ENCODE measurements around the gene MEP1B.
"Not testable (repeated sequence)": the region's sequence is repeated elsewhere in the genome, so short reads cannot be mapped to it uniquely, and the experiment has no call there.

Gene MEP1B

GRCh38 chr18:32208577-32208976 lies 18.7 kb downstream of the MEP1B start:
- no peak for DNase-seq

- DNase-seq: no peak
These were observed 20.0 kb downstream of the MEP1B start for GRCh38 chr18:32209685-32210445.

DNA sequence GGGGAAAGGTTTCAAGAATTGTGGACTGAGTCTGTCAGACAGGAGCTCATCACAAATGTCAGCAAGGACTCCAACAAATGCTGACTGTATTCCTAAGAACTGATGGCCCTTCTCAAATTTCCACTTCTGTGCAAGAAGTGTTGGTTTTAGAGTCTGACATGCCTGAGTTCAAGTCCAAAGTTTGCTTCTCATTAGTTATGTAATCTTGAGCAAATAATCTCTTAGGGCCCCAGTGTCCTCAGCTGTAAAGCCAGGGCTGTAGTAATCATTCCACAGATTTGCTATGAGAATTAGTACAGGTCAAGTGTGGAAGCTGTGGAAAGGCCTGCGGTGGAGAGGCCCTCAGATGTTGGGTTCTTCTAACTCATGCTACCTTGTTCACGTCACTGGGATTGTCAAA lies 23.9 kb downstream of the MEP1B start:
- DNase-seq: no peak

GRCh38 chr18:32216390-32216789 lies 26.6 kb downstream of the MEP1B start:
- no peak for DNase-seq

- no peak for DNase-seq
These were observed 29.7 kb downstream of the MEP1B start for GRCh38 chr18:32219431-32220018.

DNA sequence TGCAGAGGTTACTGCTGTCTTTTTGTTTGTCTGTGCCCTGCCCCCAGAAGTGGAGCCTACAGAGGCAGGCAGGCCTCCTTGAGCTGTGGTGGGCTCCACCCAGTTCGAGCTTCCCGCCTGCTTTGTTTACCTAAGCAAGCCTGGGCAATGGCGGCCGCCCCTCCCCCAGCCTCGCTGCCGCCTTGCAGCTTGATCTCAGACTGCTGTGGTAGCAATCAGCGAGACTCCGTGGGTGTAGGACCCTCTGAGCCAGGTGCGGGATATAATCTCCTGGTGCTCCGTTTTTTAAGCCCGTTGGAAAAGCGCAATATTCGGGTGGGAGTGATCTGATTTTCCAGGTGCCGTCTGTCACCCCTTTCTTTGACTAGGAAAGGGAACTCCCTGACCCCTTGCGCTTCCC lies 43.5 kb downstream of the MEP1B start:
- DNase-seq: not testable (repeated sequence)

- DNase-seq: no peak
These were observed 47.2 kb downstream of the MEP1B start for GRCh38 chr18:32237049-32237448.

- no peak for DNase-seq
These were observed 48.9 kb downstream of the MEP1B start for GRCh38 chr18:32238635-32239268.

GRCh38 chr18:32242395-32242794 lies 52.6 kb downstream of the MEP1B start:
- no peak for DNase-seq

- no peak for DNase-seq
These were observed 53.5 kb downstream of the MEP1B start for GRCh38 chr18:32243358-32243757.

DNA sequence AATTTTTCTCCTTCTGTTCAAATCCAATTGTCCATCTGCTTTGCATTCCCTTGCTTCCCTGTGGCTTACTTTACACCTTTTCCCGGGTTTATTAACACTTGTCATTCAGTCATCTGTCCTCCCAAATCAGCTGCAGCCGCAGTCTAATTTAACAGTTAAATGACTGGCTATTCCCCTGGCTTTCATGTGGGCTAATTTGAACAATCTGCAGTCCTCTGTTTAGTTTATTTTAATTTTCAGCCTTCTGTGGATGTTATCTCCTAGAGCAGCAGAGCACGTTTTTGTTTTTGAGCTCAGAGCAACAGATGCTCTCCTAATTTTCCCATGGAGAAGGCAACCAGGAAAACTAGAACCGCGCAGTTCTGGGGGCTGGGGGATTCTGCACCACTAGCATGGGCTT lies 55.0 kb downstream of the MEP1B start:
- no peak for DNase-seq

- no peak for DNase-seq
These were observed 59.5 kb downstream of the MEP1B start for GRCh38 chr18:32249147-32249929.

GRCh38 chr18:32251466-32251865 lies 61.6 kb downstream of the MEP1B start:
- DNase-seq: no peak

DNA sequence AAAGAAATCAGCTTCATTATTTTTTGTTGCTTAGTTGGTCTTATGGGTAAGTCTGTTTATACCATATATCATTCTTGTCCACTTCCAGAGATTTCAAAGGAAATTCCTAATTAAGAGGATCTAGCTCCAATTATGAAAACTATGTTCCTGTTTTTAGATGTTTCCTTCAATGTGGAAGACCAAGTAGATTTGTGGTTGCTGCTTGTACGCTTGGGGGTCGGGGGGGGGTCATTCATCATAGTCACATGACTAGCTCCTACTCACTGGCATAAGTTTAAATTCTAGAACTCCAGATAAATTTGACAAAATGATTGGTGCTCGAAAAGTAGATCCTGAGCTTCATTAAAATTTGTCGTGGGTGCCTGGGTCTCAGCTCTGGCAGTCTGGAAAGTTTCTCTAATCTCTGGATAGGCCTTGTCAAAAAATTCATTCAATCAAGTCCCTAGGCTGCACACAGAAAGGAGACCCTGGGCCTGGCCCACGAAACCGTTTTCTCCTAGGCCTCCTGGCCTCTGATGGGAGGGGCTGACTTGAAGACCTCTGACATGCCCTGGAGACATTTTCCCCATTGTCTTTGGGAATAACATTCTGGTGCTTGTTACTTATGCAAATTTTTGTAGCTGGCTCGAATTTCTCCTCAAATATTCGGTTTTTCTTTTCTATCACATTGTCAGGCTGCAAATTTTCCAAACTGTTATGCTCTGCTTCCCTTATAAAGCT lies 62.5 kb downstream of the MEP1B start:
- no peak for DNase-seq

DNA sequence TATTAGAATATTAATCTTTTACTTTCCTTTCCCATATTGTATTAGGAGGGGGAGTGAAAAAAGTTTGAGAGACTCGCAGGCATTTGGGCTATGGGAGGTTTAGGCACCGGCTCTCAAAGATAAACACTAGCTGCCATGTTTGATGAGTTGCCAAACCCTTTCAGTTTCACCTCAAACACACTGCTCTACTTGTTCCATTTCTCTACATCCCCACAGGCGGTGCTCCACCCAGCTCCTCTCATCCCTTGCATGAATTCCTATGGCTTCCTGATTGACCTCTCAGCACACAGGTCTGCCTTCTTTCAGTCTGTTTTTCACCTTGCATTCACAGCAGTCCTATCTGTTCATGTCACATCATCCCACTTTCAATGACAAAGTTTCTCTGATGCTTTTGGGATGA lies 65.7 kb downstream of the MEP1B start:
- no peak for DNase-seq

DNA sequence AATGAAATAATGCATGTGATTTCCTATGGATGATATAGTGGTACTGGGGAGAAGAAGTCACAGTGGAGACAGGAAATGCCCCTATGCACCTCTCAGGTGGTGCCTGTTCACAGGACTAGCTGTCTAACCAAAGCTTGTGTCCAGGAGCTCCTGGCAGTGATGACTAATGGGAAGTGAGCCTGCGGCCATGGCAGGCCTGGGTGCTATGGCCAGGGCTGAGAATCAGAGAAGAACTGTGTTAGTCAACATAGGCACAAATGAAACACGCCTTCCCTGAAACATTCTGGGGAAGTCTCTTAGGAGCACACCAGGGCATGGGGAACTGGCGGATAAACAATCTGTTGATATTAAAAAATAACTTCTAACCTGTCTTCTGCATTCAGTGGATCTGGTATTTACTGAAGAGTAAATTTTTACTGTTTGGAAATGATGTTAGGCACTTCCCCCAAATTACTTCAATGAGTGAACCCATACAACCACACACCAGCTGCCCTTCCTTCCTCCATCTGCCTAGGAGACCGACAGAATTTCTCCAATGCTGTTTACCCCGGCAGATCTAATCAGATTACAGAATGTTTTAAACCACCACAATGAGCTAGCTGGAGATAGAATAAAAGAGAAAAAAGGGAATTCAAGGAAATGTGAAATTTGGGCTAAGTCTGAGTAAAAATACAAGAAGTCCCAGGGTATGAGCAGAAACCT lies 67.4 kb downstream of the MEP1B start:
- peak in 3 of 58 donors; percentile 2 to 25 (median 10) for DNase-seq

DNA sequence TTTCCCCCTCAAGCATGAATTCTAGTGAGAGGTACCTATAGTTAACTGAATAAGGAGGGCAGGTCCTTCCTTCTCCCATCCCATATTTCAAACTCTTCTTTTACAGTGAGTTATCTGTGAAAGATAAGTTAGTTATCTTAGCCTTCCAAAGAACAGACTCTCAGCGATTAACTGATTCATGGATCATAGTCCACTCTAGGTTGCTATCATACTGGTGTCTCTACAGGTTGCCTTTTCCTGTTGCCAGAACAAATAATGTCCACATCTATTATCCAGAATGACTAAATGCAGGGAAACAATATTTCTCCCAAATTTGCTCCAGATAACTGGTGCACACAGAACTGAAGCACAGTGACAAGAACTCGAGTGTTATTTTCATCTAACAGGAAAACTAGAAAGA lies 68.3 kb downstream of the MEP1B start:
- DNase-seq: no peak

- no peak for DNase-seq
These were observed 68.8 kb downstream of the MEP1B start for GRCh38 chr18:32258558-32259204.

DNA sequence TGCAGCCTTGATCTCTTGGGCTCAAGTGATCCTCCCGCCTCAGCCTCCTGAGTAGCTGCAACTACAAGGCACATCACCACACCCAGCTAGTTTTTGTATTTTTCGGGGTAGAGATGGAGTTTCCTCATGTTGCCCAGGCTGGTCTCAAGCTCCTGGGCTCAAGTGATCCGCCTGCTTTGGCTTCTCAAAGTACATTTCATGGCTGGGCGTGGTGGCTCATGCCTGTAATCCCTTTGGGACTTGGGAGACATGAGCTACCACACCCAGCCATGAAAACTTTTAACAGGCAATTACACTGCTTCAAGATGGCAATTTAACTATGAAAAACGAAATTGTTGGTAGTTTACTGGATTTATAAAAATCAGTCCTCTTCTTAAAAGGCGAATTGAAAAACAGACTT lies 69.7 kb downstream of the MEP1B start:
- DNase-seq: no peak

DNA sequence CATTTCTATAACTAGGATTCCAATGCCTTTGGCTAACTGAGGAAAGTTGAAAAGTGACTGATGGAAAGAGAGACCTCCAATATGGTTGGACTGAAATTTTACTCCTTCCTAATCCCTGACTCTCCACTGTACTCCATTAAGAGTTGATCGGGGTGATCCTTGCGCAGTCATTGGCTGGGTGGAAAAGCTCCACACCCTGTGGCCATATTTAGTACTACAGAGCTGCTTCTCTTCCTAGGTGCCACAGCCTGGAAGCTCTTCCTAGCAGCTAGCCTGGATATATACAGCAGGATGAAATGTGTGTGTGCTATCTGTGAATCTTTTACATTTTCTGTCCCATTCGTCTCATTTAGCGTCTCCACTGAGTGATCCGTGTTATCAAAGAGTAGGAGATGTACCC lies 71.2 kb downstream of the MEP1B start:
- no peak for DNase-seq
